Peyer's patch (tissue), 4 donors: ENCODE data around the gene ZBED1. TPM values are rescaled to one million over a fixed set of nuclear protein-coding genes. Genes with fewer than 3 reads are reported as not detected.
"Not testable (repeated sequence)": the region's sequence is repeated elsewhere in the genome, so short reads cannot be mapped to it uniquely, and the experiment has no call there.

Experiments used
- DNase-seq, 3 donors: peaks; one replicate each; pipeline ENCODE4 v3.0.0-alpha.2; 2017 to 2019
- H3K27ac ChIP-seq, 4 donors: fragments of 200-600 bp; sonication (generic); one replicate each; pipeline ENCODE4 v1.5.1; 2016 to 2019
- H3K27me3 ChIP-seq, 2 donors: fragments of 200-600 bp; sonication (generic); one replicate each; pipeline ENCODE4 v1.5.1; 2019
- H3K36me3 ChIP-seq, 3 donors: fragments of 200-600 bp; sonication (generic); one replicate each; pipeline ENCODE4 v1.5.1; 2016 to 2019
- H3K4me1 ChIP-seq, 4 donors: fragments of 200-600 bp; sonication (generic); one replicate each; pipeline ENCODE4 v1.5.1; 2016 to 2019
- H3K4me3 ChIP-seq, 4 donors: fragments of 200-600 bp; sonication (generic); 1 replicate in 3 of 4; 2 replicates in 1 of 4; pipeline ENCODE4 v1.5.1; 2016 to 2019; ENCODE audit warnings: mild to moderate bottlenecking in 1 of 4
- H3K9me3 ChIP-seq, 4 donors: fragments of 200-600 bp; sonication (generic); one replicate each; pipeline ENCODE4 v1.5.1; 2016 to 2019; ENCODE audit warnings: mild to moderate bottlenecking in 1 of 4
- CTCF ChIP-seq, 6 experiments: fragments of 450-650 bp in 4 of 6; fragments of 200-600 bp in 2 of 6; sonication (generic) in 1 of 6; IDR thresholded peaks; one replicate each; pipeline ENCODE4 v1.5.1; 2017 to 2019; ENCODE audit warnings: antibody characterized with exemption in 6 of 6, mild to moderate bottlenecking in 3 of 6, moderate library complexity in 1 of 6
- POLR2A ChIP-seq, 2 donors: fragments of 450-650 bp; IDR thresholded peaks; one replicate each; pipeline ENCODE4 v1.5.1; 2017; ENCODE audit warnings: antibody characterized with exemption in 2 of 2, mild to moderate bottlenecking in 2 of 2, moderate library complexity in 2 of 2
- total RNA-seq, 4 donors: library from RNA; depleted of rRNA; stranded (reverse); fragments of >200 nt; gene quantifications; one replicate each; pipeline ENCODE4 v1.1.0, GENCODE V29; 2016

The ZBED1 gene
- total RNA-seq, 4 donors from 2014 or later = 48.7 to 71.4 (median 59.8) TPM

- H3K4me1 ChIP-seq = no peaks in the 10 kb centered on the region
- H3K27me3 ChIP-seq = no peaks in the 10 kb centered on the region
- no peak overlapping the region for H3K27ac ChIP-seq
- no peaks in the 10 kb centered on the region for H3K9me3 ChIP-seq
- H3K36me3 ChIP-seq = no peaks in the 10 kb centered on the region
- TF ChIP-seq POLR2A (IDR thresholded peaks at IDR 0.05) (no peak), CTCF (IDR thresholded peaks at IDR 0.05) (no peak)
- DNase-seq = no peak
- no peak overlapping the region for H3K4me3 ChIP-seq
Observed at GRCh38 chrX:2536974-2537373, 36.2 kb upstream of the ZBED1 start.

GRCh38 chrX:2536141-2536540 lies 35.4 kb upstream of the ZBED1 start:
- Histone ChIP-seq H3K27me3 (no peaks in the 10 kb centered on the region), H3K9me3 (no peaks in the 10 kb centered on the region), H3K4me3 (no peak overlapping the region), H3K27ac (no peak overlapping the region), H3K36me3 (no peaks in the 10 kb centered on the region), H3K4me1 (no peaks in the 10 kb centered on the region)
- TF ChIP-seq POLR2A (IDR thresholded peaks at IDR 0.05) (no peak), CTCF (IDR thresholded peaks at IDR 0.05) (no peak)
- no peak for DNase-seq

- not testable (repeated sequence) for H3K4me1 ChIP-seq, H3K9me3 ChIP-seq, DNase-seq, H3K4me3 ChIP-seq, H3K27me3 ChIP-seq, H3K27ac ChIP-seq, H3K36me3 ChIP-seq
Observed at GRCh38 chrX:2534261-2535021, 33.7 kb upstream of the ZBED1 start.

GRCh38 chrX:2533424-2533823 lies 32.6 kb upstream of the ZBED1 start:
- Histone ChIP-seq H3K27me3 (no peaks in the 10 kb centered on the region), H3K36me3 (no peaks in the 10 kb centered on the region), H3K4me1 (no peaks in the 10 kb centered on the region), H3K4me3 (no peak overlapping the region), H3K9me3 (no peaks in the 10 kb centered on the region), H3K27ac (no peak overlapping the region)
- DNase-seq = no peak
- TF ChIP-seq CTCF (IDR thresholded peaks at IDR 0.05) (no peak), POLR2A (IDR thresholded peaks at IDR 0.05) (no peak)

- Histone ChIP-seq H3K9me3 (no peaks in the 10 kb centered on the region), H3K4me3 (peak overlapping the region in 1 of 4 donors; percentile 3), H3K4me1 (no peaks in the 10 kb centered on the region), H3K27me3 (no peaks in the 10 kb centered on the region), H3K27ac (no peak overlapping the region), H3K36me3 (no peaks in the 10 kb centered on the region)
- no peak for TF ChIP-seq POLR2A (IDR thresholded peaks at IDR 0.05)
- TF ChIP-seq CTCF (IDR thresholded peaks at IDR 0.05) = no peak
- no peak for DNase-seq
Observed at GRCh38 chrX:2526390-2526789, 25.6 kb upstream of the ZBED1 start.

- Histone ChIP-seq H3K27me3 (no peaks in the 10 kb centered on the region), H3K27ac (no peak overlapping the region), H3K9me3 (no peaks in the 10 kb centered on the region), H3K4me3 (no peak overlapping the region), H3K36me3 (no peaks in the 10 kb centered on the region), H3K4me1 (no peaks in the 10 kb centered on the region)
- TF ChIP-seq CTCF (IDR thresholded peaks at IDR 0.05) (no peak), POLR2A (IDR thresholded peaks at IDR 0.05) (no peak)
- no peak for DNase-seq
Observed at GRCh38 chrX:2523911-2524310, 23.1 kb upstream of the ZBED1 start.
